CD4-positive, CD25-positive, alpha-beta regulatory T cell (primary cell): ENCODE data around the gene LYSET. TPM values are rescaled to one million over a fixed set of nuclear protein-coding genes. Genes with fewer than 3 reads are reported as not detected.
A peak's percentile ranks its signal among the peaks of the same experiment; 100 is the strongest.

ENCODE experiments used
- ATAC-seq, 2 donors: fragments of 150-1000 bp; cut with Tn5 transposase; one replicate each; pipeline ENCODE4 v1.10.0; 2021; ENCODE audit warnings: low read depth in 2 of 2, moderate number of reproducible peaks in 2 of 2, moderate library complexity in 1 of 2
- DNase-seq, 3 donors: peaks; one replicate each; pipeline versions ENCODE4 v3.0.0 to v3.0.0-alpha.2; 2012 to 2022; ENCODE audit warnings: mixed read lengths in 1 of 3
- H3K27ac ChIP-seq: one replicate; pipeline ENCODE4 v1.7.0; 2013; ENCODE audit warnings: mild to moderate bottlenecking, low read length; ENCODE audit not compliant: insufficient read depth, poor library complexity, severe bottlenecking
- H3K27me3 ChIP-seq: one replicate; pipeline ENCODE4 v1.7.0; 2013; ENCODE audit warnings: low read length; ENCODE audit not compliant: control insufficient read depth, insufficient read depth
- H3K36me3 ChIP-seq: one replicate; pipeline ENCODE4 v1.7.0; 2013; ENCODE audit warnings: mild to moderate bottlenecking, low read length, moderate library complexity; ENCODE audit not compliant: control insufficient read depth, insufficient read depth
- H3K4me1 ChIP-seq: 2 replicates; pipeline ENCODE4 v1.7.0; 2013; ENCODE audit warnings: mild to moderate bottlenecking, low read length; ENCODE audit not compliant: insufficient read depth, control insufficient read depth, poor library complexity, severe bottlenecking
- H3K4me3 ChIP-seq: one replicate; pipeline ENCODE4 v1.7.0; 2013; ENCODE audit warnings: low read depth, mild to moderate bottlenecking, low read length, moderate library complexity
- H3K9me3 ChIP-seq, 2 experiments: 1 replicate in 1 of 2; 2 replicates in 1 of 2; pipeline ENCODE4 v1.7.0; 2013; ENCODE audit warnings: low read length in 2 of 2, mild to moderate bottlenecking in 1 of 2, moderate library complexity in 1 of 2; ENCODE audit not compliant: control insufficient read depth in 2 of 2
- H3K27ac Mint-ChIP-seq, 3 donors: one replicate each; pipeline ENCODE4 v1.8.0; 2020 to 2022; ENCODE audit warnings: mild to moderate bottlenecking in 3 of 3, mixed read lengths in 3 of 3, moderate library complexity in 2 of 3
- H3K27me3 Mint-ChIP-seq: one replicate; pipeline ENCODE4 v1.8.0; 2022; ENCODE audit warnings: mild to moderate bottlenecking, mixed read lengths
- H3K36me3 Mint-ChIP-seq: one replicate; pipeline ENCODE4 v1.8.0; 2020; ENCODE audit warnings: mixed read lengths
- H3K4me1 Mint-ChIP-seq, 4 donors: one replicate each; pipeline ENCODE4 v1.8.0; 2020 to 2022; ENCODE audit warnings: mixed read lengths in 4 of 4, mild to moderate bottlenecking in 1 of 4
- H3K4me3 Mint-ChIP-seq, 4 donors: one replicate each; pipeline ENCODE4 v1.8.0; 2020 to 2022; ENCODE audit warnings: mild to moderate bottlenecking in 4 of 4, mixed read lengths in 4 of 4, moderate library complexity in 3 of 4
- H3K9me3 Mint-ChIP-seq, 7 donors: one replicate each; pipeline ENCODE4 v1.8.0; 2020 to 2022; ENCODE audit warnings: mixed read lengths in 7 of 7, mild to moderate bottlenecking in 3 of 7, moderate library complexity in 2 of 7
- polyA plus RNA-seq, 4 donors: library from polyadenylated mRNA; unstranded; fragments of 300-500 nt; fragmentation: Illumina TruSeq; gene quantifications; one replicate each; pipeline ENCODE4 v1.2.3, GENCODE V29; 2021
- total RNA-seq: library from RNA; stranded (reverse); gene quantifications from one replicate; pipeline ENCODE4 v1.2.3, GENCODE V29; 2022

Gene LYSET
- total and polyA plus RNA-seq, 5 donors from 2014 or later, result 6.9 to 43.1 (median 36.0) TPM

GRCh38 chr14:93195316-93195999, 10.3 kb downstream of the LYSET start:
- DNase-seq (no peak), ATAC-seq (no peak)
- no peak overlapping the region for H3K4me3 Mint-ChIP-seq
- H3K9me3 ChIP-seq, result no peaks in the 10 kb centered on the region
- H3K27me3 ChIP-seq, result no peaks in the 10 kb centered on the region
- no peaks in the 10 kb centered on the region for H3K27me3 Mint-ChIP-seq
- H3K36me3 Mint-ChIP-seq, result peaks cover 3% of the 10 kb centered on the region
- no peaks in the 10 kb centered on the region for H3K4me1 ChIP-seq
- no peaks in the 10 kb centered on the region for H3K9me3 Mint-ChIP-seq
- H3K36me3 ChIP-seq, result no peaks in the 10 kb centered on the region
- no peak overlapping the region for H3K27ac ChIP-seq
- peaks cover 0 to 2% (median 0%) of the 10 kb centered on the region in 4 donors for H3K4me1 Mint-ChIP-seq
- H3K4me3 ChIP-seq, result no peak overlapping the region
- no peak overlapping the region for H3K27ac Mint-ChIP-seq

- H3K4me1 ChIP-seq, result no peaks in the 10 kb centered on the region
- no peak overlapping the region for H3K27ac ChIP-seq
- Mint-ChIP-seq H3K4me1 (peaks cover 3 to 11% (median 7%) of the 10 kb centered on the region in 4 donors), H3K27me3 (no peaks in the 10 kb centered on the region), H3K36me3 (peaks cover 3% of the 10 kb centered on the region), H3K4me3 (no peak overlapping the region), H3K9me3 (no peaks in the 10 kb centered on the region), H3K27ac (no peak overlapping the region)
- no peak for DNase-seq
- H3K36me3 ChIP-seq, result no peaks in the 10 kb centered on the region
- H3K9me3 ChIP-seq, result no peaks in the 10 kb centered on the region
- H3K27me3 ChIP-seq, result no peaks in the 10 kb centered on the region
- no peak for ATAC-seq
- no peak overlapping the region for H3K4me3 ChIP-seq
Measured at GRCh38 chr14:93199031-93199430, 13.9 kb downstream of the LYSET start.

GRCh38 chr14:93200553-93200952, 15.4 kb downstream of the LYSET start:
- Mint-ChIP-seq H3K4me3 (peak overlapping the region in 1 of 4 donors; percentile 22), H3K4me1 (peaks cover 10 to 26% (median 16%) of the 10 kb centered on the region in 4 donors), H3K9me3 (no peaks in the 10 kb centered on the region), H3K27me3 (no peaks in the 10 kb centered on the region), H3K27ac (no peak overlapping the region), H3K36me3 (peaks cover 3% of the 10 kb centered on the region)
- ATAC-seq (no peak), DNase-seq (no peak)
- H3K27me3 ChIP-seq, result no peaks in the 10 kb centered on the region
- H3K27ac ChIP-seq, result no peak overlapping the region
- H3K9me3 ChIP-seq, result no peaks in the 10 kb centered on the region
- H3K4me3 ChIP-seq, result no peak overlapping the region
- peaks cover 13% of the 10 kb centered on the region for H3K4me1 ChIP-seq
- H3K36me3 ChIP-seq, result no peaks in the 10 kb centered on the region

DNA sequence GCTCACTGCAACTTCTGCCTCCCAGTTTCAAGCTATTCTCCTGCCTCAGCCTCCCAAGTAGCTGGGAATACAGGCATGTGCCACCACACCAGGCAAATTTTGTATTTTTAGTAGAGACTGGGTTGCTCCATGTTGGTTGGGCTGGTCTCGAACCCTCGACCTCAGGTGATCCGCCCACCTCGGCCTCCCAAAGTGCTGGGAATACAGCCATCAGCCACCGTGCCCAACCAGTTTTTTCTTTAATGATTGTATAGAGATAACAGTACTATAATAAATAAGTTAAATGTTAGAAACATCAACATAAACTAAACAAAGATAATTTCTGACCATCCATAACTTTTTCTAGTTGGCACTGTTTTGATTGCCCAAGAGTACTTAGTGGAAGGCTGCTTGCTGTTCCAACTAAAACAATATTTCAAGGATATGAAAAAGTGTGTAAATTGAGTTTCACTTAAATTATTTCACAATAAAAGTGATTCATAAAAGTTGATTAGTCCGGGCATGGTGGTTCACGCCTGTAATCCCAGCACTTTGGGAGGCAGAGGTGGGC, 16.1 kb downstream of the LYSET start:
- H3K36me3 ChIP-seq, result no peaks in the 10 kb centered on the region
- H3K27me3 ChIP-seq, result no peaks in the 10 kb centered on the region
- no peaks in the 10 kb centered on the region for H3K27me3 Mint-ChIP-seq
- H3K4me1 Mint-ChIP-seq, result peaks cover 10 to 33% (median 20%) of the 10 kb centered on the region in 4 donors
- no peak overlapping the region for H3K27ac ChIP-seq
- H3K9me3 Mint-ChIP-seq, result no peaks in the 10 kb centered on the region
- peaks cover 3% of the 10 kb centered on the region for H3K36me3 Mint-ChIP-seq
- peak overlapping the region in 1 of 4 donors; percentile 22 for H3K4me3 Mint-ChIP-seq
- ATAC-seq (no peak), DNase-seq (no peak)
- no peak overlapping the region for H3K27ac Mint-ChIP-seq
- H3K4me3 ChIP-seq, result no peak overlapping the region
- peaks cover 19% of the 10 kb centered on the region for H3K4me1 ChIP-seq
- no peaks in the 10 kb centered on the region for H3K9me3 ChIP-seq

GRCh38 chr14:93206793-93207467, 21.8 kb downstream of the LYSET start, which contains the start of the genes GON7 and UBR7:
Gene GON7, minus strand, starts transcription at chr14:93207065. Its CDS starts 28 bp downstream, at chr14:93207037.
Gene UBR7, plus strand, starts transcription at chr14:93207256. Its CDS starts 36 bp downstream, at chr14:93207292.
- peaks cover 41% of the 10 kb centered on the region for H3K4me1 ChIP-seq
- Mint-ChIP-seq H3K4me1 (peaks cover 30 to 62% (median 46%) of the 10 kb centered on the region in 4 donors), H3K36me3 (peaks cover 6% of the 10 kb centered on the region), H3K4me3 (peak within 1 kb of the TSS; percentile 94 to 99 (median 96)), H3K27me3 (no peaks in the 10 kb centered on the region), H3K27ac (peak within 1 kb of the TSS; percentile 83 to 95 (median 94)), H3K9me3 (no peaks in the 10 kb centered on the region)
- H3K36me3 ChIP-seq, result peaks cover 9% of the 10 kb centered on the region
- peak within 1 kb of the TSS; percentile 82 for H3K27ac ChIP-seq
- DNase-seq, result peak; percentile 85 to 94 (median 89)
- H3K9me3 ChIP-seq, result no peaks in the 10 kb centered on the region
- no peaks in the 10 kb centered on the region for H3K27me3 ChIP-seq
- ATAC-seq, result peak; percentile 95 to 96
- H3K4me3 ChIP-seq, result peak within 1 kb of the TSS; percentile 88

GRCh38 chr14:93207468-93208308, 22.6 kb downstream of the LYSET start:
- Histone ChIP-seq H3K36me3 (peaks cover 14% of the 10 kb centered on the region), H3K4me3 (peak overlapping the region; percentile 88), H3K4me1 (peaks cover 41% of the 10 kb centered on the region), H3K27ac (peak overlapping the region; percentile 82), H3K9me3 (no peaks in the 10 kb centered on the region), H3K27me3 (no peaks in the 10 kb centered on the region)
- DNase-seq (peak; percentile 5 to 66 (median 16)), ATAC-seq (peak in 1 of 2 donors; percentile 23)
- Mint-ChIP-seq H3K9me3 (no peaks in the 10 kb centered on the region), H3K27me3 (no peaks in the 10 kb centered on the region), H3K27ac (peak overlapping the region; percentile 65 to 95 (median 83)), H3K4me3 (peak overlapping the region; percentile 94 to 99 (median 96)), H3K4me1 (peaks cover 28 to 60% (median 43%) of the 10 kb centered on the region in 4 donors), H3K36me3 (peaks cover 12% of the 10 kb centered on the region)

DNA sequence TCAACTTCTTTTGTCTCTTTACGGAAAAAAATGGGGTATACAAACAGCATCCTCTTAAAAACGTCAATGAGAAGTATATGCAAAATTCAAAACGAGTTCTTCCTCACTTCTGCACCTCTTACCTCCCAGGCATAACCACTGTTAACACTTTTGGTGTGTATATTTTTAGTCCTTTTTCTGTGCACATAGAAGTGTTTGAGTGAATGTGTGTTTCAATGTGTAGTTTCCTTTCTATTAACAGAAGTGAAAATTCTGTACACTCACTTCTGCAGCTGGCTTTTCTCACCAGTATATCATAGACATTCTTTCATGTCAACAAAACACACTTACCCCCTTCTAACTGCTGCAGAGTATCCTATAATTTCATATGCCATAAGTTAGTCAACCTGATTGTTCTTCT, 27.3 kb downstream of the LYSET start:
- ATAC-seq (no peak), DNase-seq (no peak)
- no peak overlapping the region for H3K27ac Mint-ChIP-seq
- H3K4me3 Mint-ChIP-seq, result no peak overlapping the region
- peaks cover 14 to 36% (median 23%) of the 10 kb centered on the region in 4 donors for H3K4me1 Mint-ChIP-seq
- Histone ChIP-seq H3K4me3 (no peak overlapping the region), H3K36me3 (peaks cover 53% of the 10 kb centered on the region), H3K9me3 (no peaks in the 10 kb centered on the region), H3K27ac (no peak overlapping the region), H3K27me3 (no peaks in the 10 kb centered on the region), H3K4me1 (peaks cover 19% of the 10 kb centered on the region)
- H3K36me3 Mint-ChIP-seq, result peaks cover 31% of the 10 kb centered on the region
- H3K9me3 Mint-ChIP-seq, result no peaks in the 10 kb centered on the region
- no peaks in the 10 kb centered on the region for H3K27me3 Mint-ChIP-seq
